ENCODE results near the gene TEAD4.

GRCh38 chr12:3033539-3033867 is 74.3 kb downstream of the TEAD4 start:
- TF ChIP-seq CTCF (IDR thresholded peaks at IDR 0.05) (no peak), POLR2A (IDR thresholded peaks at IDR 0.05) (no peak)
